GM13977 (cell line): ENCODE measurements around the gene C3.

Source experiments
- DNase-seq: peaks from one replicate; pipeline ENCODE4 v3.0.0; 2012; ENCODE audit warnings: low spot score
- in situ Hi-C: fragments of 300-500 bp; cut with MboI; formaldehyde crosslinking; loops from one replicate; pipeline ENCODE4 v1.12.0; 2022; ENCODE audit warnings: low sequenced_read_pairs, low pct_unique_long_range_greater_than_20kb, mixed read lengths, inconsistent platforms; ENCODE audit not compliant: unreplicated experiment
- TF ChIP-seq, protein P1 (sequence below): IDR thresholded peaks from 2 replicates; pipeline ENCODE4 v1.5.1; 2012; ENCODE audit warnings: mild to moderate bottlenecking, control low read depth; ENCODE audit not compliant: insufficient read depth; ENCODE audit errors: extremely low read depth, missing control alignments

C3 gene

DNA sequence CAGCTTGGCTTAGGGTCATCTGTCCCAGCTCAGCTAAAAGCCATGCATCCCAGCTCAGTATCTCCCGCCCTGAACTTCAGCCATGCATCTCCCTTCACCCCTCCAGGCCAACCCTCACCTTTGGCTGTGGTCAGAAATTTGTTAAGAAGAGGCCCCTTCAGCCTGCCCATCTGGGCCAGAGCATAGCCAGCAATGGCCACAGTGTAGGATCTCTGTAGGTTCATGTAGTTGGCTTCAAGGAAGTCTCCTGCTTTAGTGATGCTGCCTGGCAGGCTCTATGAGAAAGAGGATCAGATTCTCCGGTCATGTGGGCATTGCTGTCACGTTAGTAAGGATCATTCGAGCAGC is 33.8 kb downstream of the C3 start:
- TF ChIP-seq, protein P1, sequence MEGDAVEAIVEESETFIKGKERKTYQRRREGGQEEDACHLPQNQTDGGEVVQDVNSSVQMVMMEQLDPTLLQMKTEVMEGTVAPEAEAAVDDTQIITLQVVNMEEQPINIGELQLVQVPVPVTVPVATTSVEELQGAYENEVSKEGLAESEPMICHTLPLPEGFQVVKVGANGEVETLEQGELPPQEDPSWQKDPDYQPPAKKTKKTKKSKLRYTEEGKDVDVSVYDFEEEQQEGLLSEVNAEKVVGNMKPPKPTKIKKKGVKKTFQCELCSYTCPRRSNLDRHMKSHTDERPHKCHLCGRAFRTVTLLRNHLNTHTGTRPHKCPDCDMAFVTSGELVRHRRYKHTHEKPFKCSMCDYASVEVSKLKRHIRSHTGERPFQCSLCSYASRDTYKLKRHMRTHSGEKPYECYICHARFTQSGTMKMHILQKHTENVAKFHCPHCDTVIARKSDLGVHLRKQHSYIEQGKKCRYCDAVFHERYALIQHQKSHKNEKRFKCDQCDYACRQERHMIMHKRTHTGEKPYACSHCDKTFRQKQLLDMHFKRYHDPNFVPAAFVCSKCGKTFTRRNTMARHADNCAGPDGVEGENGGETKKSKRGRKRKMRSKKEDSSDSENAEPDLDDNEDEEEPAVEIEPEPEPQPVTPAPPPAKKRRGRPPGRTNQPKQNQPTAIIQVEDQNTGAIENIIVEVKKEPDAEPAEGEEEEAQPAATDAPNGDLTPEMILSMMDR = no peak
- DNase-seq = no peak
- in situ Hi-C loops = no loop called here

DNA sequence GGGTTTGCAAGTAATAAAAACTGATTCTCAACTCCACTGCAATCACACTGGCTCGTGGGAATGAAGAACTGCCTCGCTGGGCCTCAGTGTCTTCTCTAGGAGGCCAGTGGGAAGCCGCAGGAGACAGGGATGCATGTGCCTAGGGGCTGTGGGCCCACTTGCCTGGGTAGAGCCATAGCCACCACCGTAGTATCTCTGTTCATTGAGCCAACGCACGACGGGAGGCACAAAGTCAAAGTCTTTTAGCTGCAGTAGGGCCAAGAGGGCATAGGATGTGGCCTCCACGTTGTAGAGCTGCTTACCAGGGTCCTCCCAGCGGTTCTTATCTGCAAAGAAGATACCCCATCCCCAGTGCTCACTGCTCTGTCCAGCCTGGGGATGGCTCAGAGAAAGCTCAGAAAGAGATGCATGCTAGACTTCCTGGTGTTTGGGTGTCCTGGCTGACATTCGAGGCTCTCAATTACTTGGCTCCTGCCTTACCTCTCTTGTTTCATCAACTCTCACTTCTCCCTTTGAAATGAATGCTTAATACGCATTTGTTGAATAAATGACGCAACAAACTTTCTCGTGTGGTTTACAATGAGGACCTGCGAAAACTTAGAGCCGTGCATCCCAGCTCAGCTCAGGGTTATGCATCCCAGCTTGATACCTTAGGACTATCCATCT is 34.4 kb downstream of the C3 start:
- in situ Hi-C loops = no loop called here
- TF ChIP-seq, protein P1 = no peak
- no peak for DNase-seq

DNA sequence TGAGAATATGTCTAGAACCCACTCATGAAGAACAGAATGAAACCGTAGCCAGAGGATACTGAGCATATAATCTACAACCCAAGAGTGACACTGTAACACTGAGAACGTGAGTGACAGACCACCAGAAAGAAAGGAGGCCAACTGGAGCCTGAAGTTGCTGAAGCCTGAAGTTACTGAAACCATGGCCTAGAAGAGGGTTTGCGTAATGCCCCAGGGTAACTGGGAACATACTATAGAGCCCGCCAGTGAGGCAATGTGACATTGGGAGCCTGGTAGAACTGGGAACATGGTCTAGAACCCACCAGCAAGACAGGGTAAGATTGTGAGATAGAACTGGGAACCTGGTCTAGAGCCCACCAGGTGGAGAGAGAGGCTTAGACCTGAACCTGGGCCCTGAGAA is 35.0 kb downstream of the C3 start:
- in situ Hi-C loops = no loop called here
- TF ChIP-seq, protein P1 = no peak
- no peak for DNase-seq

DNA sequence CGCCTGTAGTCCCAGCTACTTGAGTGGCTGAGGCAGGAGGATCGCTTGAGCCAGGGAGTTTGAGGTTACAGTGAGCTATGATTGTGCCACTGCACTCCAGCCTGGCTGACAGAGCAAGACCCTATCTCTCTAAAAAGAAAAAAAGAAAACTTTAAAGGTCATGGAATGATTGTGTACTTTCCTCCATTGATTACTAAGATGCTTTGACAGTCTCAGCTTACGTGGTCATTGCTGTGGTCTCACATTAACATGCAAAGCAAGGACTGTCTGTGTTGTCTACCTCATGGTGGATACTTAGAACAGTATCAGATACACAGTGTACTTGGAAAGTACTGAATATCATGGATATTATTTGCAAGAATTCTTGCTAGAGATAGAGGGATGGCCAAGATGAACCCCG is 36.5 kb downstream of the C3 start:
- in situ Hi-C loops = no loop called here
- no peak for DNase-seq
- TF ChIP-seq, protein P1 = no peak

DNA sequence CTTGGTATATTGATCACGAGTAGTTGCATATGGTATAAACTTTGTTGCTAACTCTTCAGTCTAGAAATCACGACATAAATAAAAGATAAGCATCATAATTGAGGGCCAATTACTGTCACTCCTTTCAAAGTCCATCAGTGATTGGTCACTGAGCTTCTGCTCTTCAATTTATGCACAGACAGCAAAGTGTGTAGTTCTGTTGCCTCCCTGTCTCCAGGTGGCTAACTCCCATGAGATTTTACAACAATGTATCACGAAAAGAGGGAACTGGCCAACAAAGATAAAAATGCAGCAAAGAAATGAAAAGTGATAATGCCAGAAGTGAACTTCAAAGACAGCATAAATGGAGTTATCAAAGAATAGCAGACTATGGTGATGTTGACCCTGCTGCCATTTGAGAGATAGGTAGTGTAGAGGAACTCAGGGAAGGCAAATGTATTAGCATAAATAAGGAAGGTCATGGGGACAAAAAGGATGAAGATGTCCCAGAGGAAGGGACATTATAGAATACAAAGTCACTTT is 37.8 kb downstream of the C3 start:
- in situ Hi-C loops = no loop called here
- TF ChIP-seq, protein P1 = no peak
- no peak for DNase-seq

DNA sequence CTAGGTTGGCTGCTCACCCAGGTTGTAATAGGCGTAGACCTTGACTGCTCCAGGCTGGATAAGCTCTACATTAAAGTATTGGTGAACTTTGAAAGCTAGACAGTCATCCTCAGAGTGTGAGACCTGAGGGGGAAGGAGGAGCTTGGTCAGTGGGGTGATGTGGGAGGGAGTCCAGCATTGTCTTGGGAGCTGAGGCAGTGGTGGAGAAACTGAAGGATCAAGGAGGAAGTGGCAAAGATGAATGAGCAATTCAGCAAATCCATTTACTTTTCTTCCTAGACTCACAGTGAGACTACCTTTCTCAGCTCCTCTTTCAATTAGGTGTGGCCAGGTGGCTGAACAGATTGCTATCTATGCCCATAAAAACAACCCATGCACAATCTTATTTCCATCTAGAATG is 40.3 kb downstream of the C3 start:
- DNase-seq = no peak
- TF ChIP-seq, protein P1 = no peak
- in situ Hi-C loops = no loop called here
